ENCODE measurements around the gene GMCL2.

The GMCL2 gene

GRCh38 chr5:178221853-178222252 lies 34.7 kb upstream of the GMCL2 start:
- DNase-seq (ENCODE audit: low spot score) = no peak
- TF ChIP-seq CTCF (IDR thresholded peaks at IDR 0.05; ENCODE audit: extremely low read depth, missing control alignments) = no peak

GRCh38 chr5:178221282-178221681 lies 34.1 kb upstream of the GMCL2 start:
- TF ChIP-seq CTCF (IDR thresholded peaks at IDR 0.05; ENCODE audit: extremely low read depth, missing control alignments) = no peak
- no peak for DNase-seq (ENCODE audit: low spot score)

GRCh38 chr5:178218827-178219226 lies 31.7 kb upstream of the GMCL2 start:
- no peak for TF ChIP-seq CTCF (IDR thresholded peaks at IDR 0.05; ENCODE audit: extremely low read depth, missing control alignments)

GRCh38 chr5:178218237-178218776 lies 31.1 kb upstream of the GMCL2 start:
- no peak for DNase-seq (ENCODE audit: low spot score)
- no peak for TF ChIP-seq CTCF (IDR thresholded peaks at IDR 0.05; ENCODE audit: extremely low read depth, missing control alignments)

More at GRCh38 chr5:178218827-178219226, 31.7 kb upstream of the GMCL2 start:
- DNase-seq (ENCODE audit: low spot score) = no peak

- no peak for TF ChIP-seq CTCF (IDR thresholded peaks at IDR 0.05; ENCODE audit: extremely low read depth, missing control alignments)
- DNase-seq (ENCODE audit: low spot score) = no peak
Measured at GRCh38 chr5:178216779-178217178, 29.6 kb upstream of the GMCL2 start.

- TF ChIP-seq CTCF (IDR thresholded peaks at IDR 0.05; ENCODE audit: extremely low read depth, missing control alignments) = no peak
- no peak for DNase-seq (ENCODE audit: low spot score)
Measured at GRCh38 chr5:178216088-178216534, 28.9 kb upstream of the GMCL2 start.

- DNase-seq (ENCODE audit: low spot score) = no peak
- no peak for TF ChIP-seq CTCF (IDR thresholded peaks at IDR 0.05; ENCODE audit: extremely low read depth, missing control alignments)
Measured at GRCh38 chr5:178215280-178216002, 28.3 kb upstream of the GMCL2 start.

All from GM20000 (cell line).